Nephron progenitor cell (in vitro differentiated cells): ENCODE measurements around the gene EXOSC7.
A peak's percentile ranks its signal among the peaks of the same experiment; 100 is the strongest.

ENCODE experiments used
- DNase-seq: peaks from one replicate; pipeline ENCODE4 v3.0.0; 2021
- H3K27ac Mint-ChIP-seq: 2 replicates; pipeline ENCODE4 v1.8.0; 2021; ENCODE audit warnings: mild to moderate bottlenecking, moderate library complexity, mixed read lengths
- H3K27me3 Mint-ChIP-seq: 2 replicates; pipeline ENCODE4 v1.8.0; 2021; ENCODE audit warnings: mild to moderate bottlenecking, low read depth, mixed read lengths; ENCODE audit not compliant: poor library complexity
- H3K36me3 Mint-ChIP-seq: 2 replicates; pipeline ENCODE4 v1.8.0; 2021; ENCODE audit warnings: low read depth, mixed read lengths
- H3K4me1 Mint-ChIP-seq: 2 replicates; pipeline ENCODE4 v1.8.0; 2021; ENCODE audit warnings: mixed read lengths
- H3K4me3 Mint-ChIP-seq: 2 replicates; pipeline ENCODE4 v1.8.0; 2021; ENCODE audit warnings: mild to moderate bottlenecking, moderate library complexity, mixed read lengths
- H3K9me3 Mint-ChIP-seq: 2 replicates; pipeline ENCODE4 v1.8.0; 2021; ENCODE audit warnings: mild to moderate bottlenecking, moderate library complexity, mixed read lengths
- CTCF ChIP-seq: fragments of 200-600 bp; sonication (generic); IDR thresholded peaks from 2 replicates; pipeline ENCODE4 v1.5.0; 2021; ENCODE audit warnings: antibody characterized with exemption

The EXOSC7 gene

DNA sequence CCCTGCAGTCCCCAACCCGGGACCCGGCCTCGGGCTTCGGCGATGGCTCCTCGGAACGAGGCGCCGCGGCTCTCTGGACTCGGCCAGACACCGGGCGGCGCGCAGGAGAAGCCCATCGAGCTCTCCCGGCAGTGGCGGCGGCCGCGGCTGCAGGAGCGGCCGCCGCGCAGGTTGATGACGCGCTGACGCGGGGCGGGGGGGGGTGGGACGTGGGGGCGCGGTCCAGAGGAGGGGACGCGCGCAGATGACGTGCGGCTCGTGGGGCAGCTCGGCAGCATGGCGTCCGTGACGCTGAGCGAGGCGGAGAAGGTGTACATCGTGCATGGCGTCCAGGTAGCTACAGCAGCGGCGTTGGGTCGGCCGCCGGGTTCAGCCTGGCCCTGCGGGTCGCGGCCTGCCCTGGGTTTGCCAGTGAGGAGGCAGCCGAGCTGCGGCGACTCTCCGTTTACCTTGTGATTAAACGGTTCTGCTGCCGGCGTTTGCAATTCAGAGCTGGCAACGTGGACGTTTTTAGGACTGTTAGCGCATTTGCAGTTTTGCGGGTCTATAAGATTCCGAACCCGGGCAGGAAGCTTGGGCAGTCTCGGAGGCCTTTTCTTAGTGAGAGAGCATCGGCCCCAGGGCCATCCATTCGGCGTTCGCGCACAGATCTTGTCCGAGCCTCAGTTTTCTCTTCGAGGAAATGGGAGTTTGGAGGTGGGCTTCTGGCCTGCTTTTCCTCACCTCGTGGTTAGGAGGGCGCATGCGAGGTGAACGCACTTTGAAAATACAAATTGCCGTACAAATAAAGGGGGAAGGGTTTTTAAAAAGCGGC is at the start of gene EXOSC7, which contains the start of gene ZDHHC3:
EXOSC7 (plus strand) TSS at position 243 of the 814 bp plus-strand sequence; CDS start at position 277, 34 bp downstream.
ZDHHC3 (minus strand) TSS at position 173 of the 814 bp plus-strand sequence. CDS start 16,738 bp downstream, outside the sequence.
- Mint-ChIP-seq H3K4me1 (peaks cover 51% of the 10 kb centered on the region), H3K9me3 (no peaks in the 10 kb centered on the region), H3K36me3 (no peaks in the 10 kb centered on the region), H3K27ac (peak within 1 kb of the TSS; percentile 98), H3K27me3 (no peaks in the 10 kb centered on the region), H3K4me3 (peak within 1 kb of the TSS; percentile 99)
- TF ChIP-seq CTCF: no peak
- peak; percentile 88 for DNase-seq

GRCh38 chr3:44926921-44927320 is 49.1 kb upstream of the EXOSC7 start:
- Mint-ChIP-seq H3K9me3 (no peaks in the 10 kb centered on the region), H3K4me1 (peaks cover 4% of the 10 kb centered on the region), H3K27me3 (no peaks in the 10 kb centered on the region), H3K36me3 (peaks cover 39% of the 10 kb centered on the region), H3K4me3 (no peak overlapping the region), H3K27ac (no peak overlapping the region)
- DNase-seq: no peak
- no peak for TF ChIP-seq CTCF

GRCh38 chr3:44927371-44927770 is 48.7 kb upstream of the EXOSC7 start:
- H3K27me3 Mint-ChIP-seq: no peaks in the 10 kb centered on the region
- DNase-seq: no peak
- no peak overlapping the region for H3K27ac Mint-ChIP-seq
- no peaks in the 10 kb centered on the region for H3K4me1 Mint-ChIP-seq
- no peak for TF ChIP-seq CTCF
- no peaks in the 10 kb centered on the region for H3K9me3 Mint-ChIP-seq
- peaks cover 34% of the 10 kb centered on the region for H3K36me3 Mint-ChIP-seq
- no peak overlapping the region for H3K4me3 Mint-ChIP-seq

DNA sequence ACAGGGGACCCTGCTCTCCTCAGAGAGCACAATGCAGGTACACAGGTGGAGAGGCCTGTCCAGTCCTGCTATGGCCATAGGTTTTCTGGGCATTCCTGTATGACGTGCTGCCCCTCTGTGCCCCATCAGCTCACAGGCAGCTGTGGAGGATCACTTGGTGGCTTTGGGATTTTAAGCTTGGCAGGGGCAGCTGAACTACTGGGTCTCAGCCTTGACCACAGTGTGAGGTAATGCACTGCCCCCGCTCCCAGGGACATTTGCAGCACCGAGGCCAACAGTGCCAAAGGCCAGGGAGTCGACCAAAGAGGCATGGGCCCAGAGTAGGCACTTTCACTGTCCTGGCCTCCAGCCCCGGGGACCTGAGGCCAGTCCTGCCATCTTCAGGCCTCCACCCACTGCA is 46.3 kb upstream of the EXOSC7 start:
- peaks cover 40% of the 10 kb centered on the region for H3K36me3 Mint-ChIP-seq

DNA sequence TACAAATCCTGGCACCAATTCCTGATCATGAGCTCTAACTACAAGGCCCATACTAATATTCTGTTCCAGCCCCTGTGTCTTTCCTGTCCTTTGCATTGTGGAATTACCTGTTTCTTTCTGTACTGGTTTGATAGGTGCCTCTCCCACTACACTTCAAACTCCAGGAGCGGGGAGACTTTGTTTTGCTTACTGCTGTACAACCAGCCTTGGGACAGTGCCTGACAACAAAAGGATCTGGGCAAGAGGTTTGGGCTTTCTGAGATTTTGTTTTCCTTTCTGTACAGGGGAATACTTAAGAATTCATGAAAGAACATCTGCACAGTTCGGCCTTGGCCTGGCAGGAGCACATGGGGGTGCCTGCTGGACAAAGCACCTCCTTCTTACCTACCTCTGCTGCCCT is 45.1 kb upstream of the EXOSC7 start:
- Mint-ChIP-seq H3K36me3 (peaks cover 35% of the 10 kb centered on the region), H3K4me1 (no peaks in the 10 kb centered on the region), H3K27ac (peak overlapping the region; percentile 87), H3K27me3 (no peaks in the 10 kb centered on the region), H3K4me3 (no peak overlapping the region), H3K9me3 (no peaks in the 10 kb centered on the region)
- no peak for DNase-seq
- TF ChIP-seq CTCF: no peak

More for the DNA sequence above, 46.3 kb upstream of the EXOSC7 start:
- no peak for DNase-seq
- Mint-ChIP-seq H3K27ac (peak overlapping the region; percentile 65), H3K4me3 (no peak overlapping the region), H3K9me3 (no peaks in the 10 kb centered on the region), H3K4me1 (no peaks in the 10 kb centered on the region), H3K27me3 (no peaks in the 10 kb centered on the region)
- no peak for TF ChIP-seq CTCF

DNA sequence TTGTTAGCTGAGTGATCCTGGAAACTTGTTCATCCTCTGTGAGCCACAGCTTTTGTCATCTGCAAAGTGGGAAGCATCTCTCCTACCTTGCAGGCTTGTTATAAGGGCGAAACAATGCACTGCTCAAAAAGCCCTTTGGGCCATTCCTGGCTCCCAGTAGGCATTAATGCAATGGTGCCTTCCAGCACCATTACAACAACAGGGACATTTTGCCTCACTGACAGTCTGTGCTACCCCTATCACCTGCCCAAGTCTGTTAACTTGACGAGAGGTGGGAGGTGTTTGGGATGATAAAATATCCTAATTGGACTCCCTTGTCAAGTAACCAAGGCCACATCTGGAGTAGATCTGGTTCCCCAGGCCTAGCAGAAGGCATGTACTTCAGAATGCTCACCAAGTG is 44.3 kb upstream of the EXOSC7 start:
- Mint-ChIP-seq H3K36me3 (peaks cover 35% of the 10 kb centered on the region), H3K4me1 (no peaks in the 10 kb centered on the region), H3K9me3 (no peaks in the 10 kb centered on the region), H3K4me3 (no peak overlapping the region), H3K27me3 (no peaks in the 10 kb centered on the region), H3K27ac (no peak overlapping the region)
- no peak for TF ChIP-seq CTCF
- DNase-seq: no peak
